WI38 (cell line): ENCODE measurements around the gene CARD10.

Experiments used
- H3K4me3 ChIP-seq: 2 replicates; pipeline ENCODE4 v1.5.1; 2011; ENCODE audit warnings: low read depth, mild to moderate bottlenecking, control low read depth, low read length
- CTCF ChIP-seq: IDR thresholded peaks from 2 replicates; pipeline ENCODE4 v1.5.1; 2012; ENCODE audit warnings: low read depth, mild to moderate bottlenecking, control low read depth, low read length

CARD10 gene

DNA sequence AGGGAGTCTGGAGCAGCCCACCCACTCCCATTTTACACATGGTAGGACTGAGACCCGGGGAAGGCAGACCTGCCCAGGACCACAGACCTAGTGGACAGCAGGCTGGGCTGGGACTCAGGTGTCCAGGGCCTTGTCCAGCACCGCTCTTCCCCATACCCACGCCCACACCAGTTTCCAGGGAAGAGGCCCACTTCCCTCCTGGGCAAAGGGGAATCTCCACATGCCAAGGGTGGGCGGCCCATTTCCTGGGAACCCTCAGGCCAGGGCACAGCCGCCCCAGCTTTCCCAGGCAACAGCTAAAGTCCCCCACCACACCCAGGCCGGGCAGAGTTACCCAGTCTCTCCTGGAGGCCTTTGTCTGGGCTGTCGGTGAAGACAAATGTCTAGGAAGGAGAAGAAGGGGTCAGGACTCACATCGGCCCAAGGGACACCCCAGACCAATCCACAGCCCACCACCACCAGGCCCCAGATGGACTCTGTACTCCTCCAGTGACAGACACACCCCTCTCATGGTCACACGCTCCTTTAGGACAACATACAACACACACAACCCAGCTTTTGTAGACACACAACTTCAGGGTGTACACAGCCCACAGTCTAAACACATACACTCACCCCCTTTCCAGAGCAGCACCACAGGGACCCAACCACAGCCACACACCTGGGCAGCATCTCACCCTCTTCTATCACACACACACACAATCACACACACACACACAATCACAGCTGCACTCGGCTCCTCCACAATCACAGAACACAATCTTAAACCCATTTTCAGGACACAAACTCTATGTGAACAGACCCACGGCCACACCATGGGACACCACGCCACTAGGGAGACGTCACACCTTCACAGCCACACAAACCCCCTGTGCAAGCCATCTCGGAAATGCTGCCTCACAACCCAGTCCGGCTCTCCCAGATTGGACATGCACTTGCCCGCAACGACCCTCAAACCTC is 38.5 kb downstream of the CARD10 start:
- no peak for TF ChIP-seq CTCF
- H3K4me3 ChIP-seq: no peak overlapping the region

DNA sequence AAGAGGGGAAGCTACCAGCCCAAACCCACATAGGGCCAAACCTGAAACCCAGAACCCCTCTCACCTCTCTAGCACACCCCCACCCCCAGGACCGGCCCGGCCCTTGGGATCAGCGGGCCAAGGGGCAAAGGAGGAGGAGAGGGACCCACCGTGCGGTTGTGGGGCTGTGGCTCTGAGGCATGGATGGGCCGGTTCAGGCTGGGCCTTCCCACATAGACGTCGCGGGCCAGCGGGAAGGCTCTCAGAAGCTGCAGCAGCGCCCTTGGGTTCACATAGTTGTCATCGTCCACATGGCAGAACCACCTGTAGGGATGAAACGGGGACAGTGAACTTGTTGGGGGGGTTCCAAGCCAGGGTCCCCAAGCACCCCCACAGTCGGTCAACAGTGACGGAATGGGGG is 40.0 kb downstream of the CARD10 start:
- no peak overlapping the region for H3K4me3 ChIP-seq
- no peak for TF ChIP-seq CTCF

- no peak overlapping the region for H3K4me3 ChIP-seq
- no peak for TF ChIP-seq CTCF
Measured at GRCh38 chr22:37476389-37477329, 42.6 kb downstream of the CARD10 start.

GRCh38 chr22:37474447-37475090 is 44.6 kb downstream of the CARD10 start:
- TF ChIP-seq CTCF: no peak
- H3K4me3 ChIP-seq: no peak overlapping the region

GRCh38 chr22:37473437-37473946 is 45.7 kb downstream of the CARD10 start:
- H3K4me3 ChIP-seq: no peak overlapping the region
- TF ChIP-seq CTCF: no peak

- peak; percentile 60; the same call in 1 of the 2 replicates for TF ChIP-seq CTCF
- H3K4me3 ChIP-seq: no peak overlapping the region
Measured at GRCh38 chr22:37472418-37473006, 46.7 kb downstream of the CARD10 start.
